ENCODE data around the gene DNM3.
A peak's percentile ranks its signal among the peaks of the same experiment; 100 is the strongest.
"Not testable (repeated sequence)": the region's sequence is repeated elsewhere in the genome, so short reads cannot be mapped to it uniquely, and the experiment has no call there.

The DNM3 gene

GRCh38 chr1:172043900-172044299 is 202.6 kb downstream of the DNM3 start:
- Histone ChIP-seq H3K27me3 (replicated peaks; ENCODE audit: control insufficient read depth, insufficient read depth, low read length) (no peaks in the 10 kb centered on the region), H3K9ac (ENCODE audit: low read length) (no peak overlapping the region), H3K4me3 (ENCODE audit: low read length) (no peak overlapping the region), H3K9me3 (ENCODE audit: control insufficient read depth, low read length) (no peaks in the 10 kb centered on the region), H3K36me3 (ENCODE audit: control insufficient read depth, insufficient read depth, low read length, severe bottlenecking) (no peaks in the 10 kb centered on the region), H3K4me1 (ENCODE audit: control insufficient read depth, insufficient read depth, low read length) (peaks cover 3% of the 10 kb centered on the region)
- no peak for DNase-seq (ENCODE audit: low read depth)

- H3K36me3 ChIP-seq (ENCODE audit: control insufficient read depth, insufficient read depth, low read length, severe bottlenecking), result no peaks in the 10 kb centered on the region
- H3K4me3 ChIP-seq (ENCODE audit: low read length), result no peak overlapping the region
- H3K9me3 ChIP-seq (ENCODE audit: control insufficient read depth, low read length), result no peaks in the 10 kb centered on the region
- H3K4me1 ChIP-seq (ENCODE audit: control insufficient read depth, insufficient read depth, low read length), result peaks cover 5% of the 10 kb centered on the region
- H3K9ac ChIP-seq (ENCODE audit: low read length), result no peak overlapping the region
- H3K27me3 ChIP-seq (replicated peaks; ENCODE audit: control insufficient read depth, insufficient read depth, low read length), result no peaks in the 10 kb centered on the region
- DNase-seq (ENCODE audit: low read depth), result no peak
Observed at GRCh38 chr1:172051898-172052297, 210.6 kb downstream of the DNM3 start.

GRCh38 chr1:172054172-172054571 is 212.9 kb downstream of the DNM3 start:
- Histone ChIP-seq H3K4me1 (ENCODE audit: control insufficient read depth, insufficient read depth, low read length) (peaks cover 5% of the 10 kb centered on the region), H3K36me3 (ENCODE audit: control insufficient read depth, insufficient read depth, low read length, severe bottlenecking) (no peaks in the 10 kb centered on the region), H3K4me3 (ENCODE audit: low read length) (no peak overlapping the region), H3K27me3 (replicated peaks; ENCODE audit: control insufficient read depth, insufficient read depth, low read length) (no peaks in the 10 kb centered on the region), H3K9ac (ENCODE audit: low read length) (no peak overlapping the region), H3K9me3 (ENCODE audit: control insufficient read depth, low read length) (no peaks in the 10 kb centered on the region)
- no peak for DNase-seq (ENCODE audit: low read depth)

- H3K9ac ChIP-seq (ENCODE audit: low read length); H3K4me3 ChIP-seq (ENCODE audit: low read length); H3K9me3 ChIP-seq (ENCODE audit: control insufficient read depth, low read length); DNase-seq (ENCODE audit: low read depth); H3K4me1 ChIP-seq (ENCODE audit: control insufficient read depth, insufficient read depth, low read length); H3K36me3 ChIP-seq (ENCODE audit: control insufficient read depth, insufficient read depth, low read length, severe bottlenecking); H3K27me3 ChIP-seq (replicated peaks; ENCODE audit: control insufficient read depth, insufficient read depth, low read length): not testable (repeated sequence)
Observed at GRCh38 chr1:172055816-172056419, 214.6 kb downstream of the DNM3 start.

- Histone ChIP-seq H3K27me3 (replicated peaks; ENCODE audit: control insufficient read depth, insufficient read depth, low read length) (no peaks in the 10 kb centered on the region), H3K9me3 (ENCODE audit: control insufficient read depth, low read length) (no peaks in the 10 kb centered on the region), H3K4me3 (ENCODE audit: low read length) (no peak overlapping the region), H3K9ac (ENCODE audit: low read length) (no peak overlapping the region), H3K36me3 (ENCODE audit: control insufficient read depth, insufficient read depth, low read length, severe bottlenecking) (no peaks in the 10 kb centered on the region), H3K4me1 (ENCODE audit: control insufficient read depth, insufficient read depth, low read length) (peaks cover 12% of the 10 kb centered on the region)
- no peak for DNase-seq (ENCODE audit: low read depth)
Observed at GRCh38 chr1:172068334-172068733, 227.0 kb downstream of the DNM3 start.

GRCh38 chr1:172069051-172069450 is 227.8 kb downstream of the DNM3 start:
- Histone ChIP-seq H3K9me3 (ENCODE audit: control insufficient read depth, low read length) (no peaks in the 10 kb centered on the region), H3K36me3 (ENCODE audit: control insufficient read depth, insufficient read depth, low read length, severe bottlenecking) (no peaks in the 10 kb centered on the region), H3K9ac (ENCODE audit: low read length) (no peak overlapping the region), H3K4me1 (ENCODE audit: control insufficient read depth, insufficient read depth, low read length) (peaks cover 12% of the 10 kb centered on the region), H3K4me3 (ENCODE audit: low read length) (no peak overlapping the region), H3K27me3 (replicated peaks; ENCODE audit: control insufficient read depth, insufficient read depth, low read length) (no peaks in the 10 kb centered on the region)
- DNase-seq (ENCODE audit: low read depth), result no peak

- Histone ChIP-seq H3K4me1 (ENCODE audit: control insufficient read depth, insufficient read depth, low read length) (peaks cover 12% of the 10 kb centered on the region), H3K27me3 (replicated peaks; ENCODE audit: control insufficient read depth, insufficient read depth, low read length) (no peaks in the 10 kb centered on the region), H3K36me3 (ENCODE audit: control insufficient read depth, insufficient read depth, low read length, severe bottlenecking) (no peaks in the 10 kb centered on the region), H3K9ac (ENCODE audit: low read length) (no peak overlapping the region), H3K9me3 (ENCODE audit: control insufficient read depth, low read length) (no peaks in the 10 kb centered on the region), H3K4me3 (ENCODE audit: low read length) (no peak overlapping the region)
- peak; percentile 21 for DNase-seq (ENCODE audit: low read depth)
Observed at GRCh38 chr1:172069534-172069933, 228.2 kb downstream of the DNM3 start.

GRCh38 chr1:172070055-172070454 is 228.8 kb downstream of the DNM3 start:
- Histone ChIP-seq H3K36me3 (ENCODE audit: control insufficient read depth, insufficient read depth, low read length, severe bottlenecking) (no peaks in the 10 kb centered on the region), H3K9me3 (ENCODE audit: control insufficient read depth, low read length) (no peaks in the 10 kb centered on the region), H3K27me3 (replicated peaks; ENCODE audit: control insufficient read depth, insufficient read depth, low read length) (no peaks in the 10 kb centered on the region), H3K4me3 (ENCODE audit: low read length) (no peak overlapping the region), H3K9ac (ENCODE audit: low read length) (no peak overlapping the region), H3K4me1 (ENCODE audit: control insufficient read depth, insufficient read depth, low read length) (peaks cover 12% of the 10 kb centered on the region)
- no peak for DNase-seq (ENCODE audit: low read depth)

- no peak for DNase-seq (ENCODE audit: low read depth)
- H3K9ac ChIP-seq (ENCODE audit: low read length), result no peak overlapping the region
- peaks cover 12% of the 10 kb centered on the region for H3K4me1 ChIP-seq (ENCODE audit: control insufficient read depth, insufficient read depth, low read length)
- no peak overlapping the region for H3K4me3 ChIP-seq (ENCODE audit: low read length)
- H3K9me3 ChIP-seq (ENCODE audit: control insufficient read depth, low read length), result no peaks in the 10 kb centered on the region
- no peaks in the 10 kb centered on the region for H3K36me3 ChIP-seq (ENCODE audit: control insufficient read depth, insufficient read depth, low read length, severe bottlenecking)
- H3K27me3 ChIP-seq (replicated peaks; ENCODE audit: control insufficient read depth, insufficient read depth, low read length), result no peaks in the 10 kb centered on the region
Observed at GRCh38 chr1:172071746-172072145, 230.4 kb downstream of the DNM3 start.

- not testable (repeated sequence) for H3K27me3 ChIP-seq (replicated peaks; ENCODE audit: control insufficient read depth, insufficient read depth, low read length); H3K9ac ChIP-seq (ENCODE audit: low read length); H3K9me3 ChIP-seq (ENCODE audit: control insufficient read depth, low read length); DNase-seq (ENCODE audit: low read depth); H3K4me1 ChIP-seq (ENCODE audit: control insufficient read depth, insufficient read depth, low read length); H3K36me3 ChIP-seq (ENCODE audit: control insufficient read depth, insufficient read depth, low read length, severe bottlenecking); H3K4me3 ChIP-seq (ENCODE audit: low read length)
Observed at GRCh38 chr1:172079859-172080258, 238.6 kb downstream of the DNM3 start.

GRCh38 chr1:172083191-172083590 is 241.9 kb downstream of the DNM3 start:
- peak; percentile 32 for DNase-seq (ENCODE audit: low read depth)
- no peaks in the 10 kb centered on the region for H3K9me3 ChIP-seq (ENCODE audit: control insufficient read depth, low read length)
- no peaks in the 10 kb centered on the region for H3K27me3 ChIP-seq (replicated peaks; ENCODE audit: control insufficient read depth, insufficient read depth, low read length)
- H3K4me3 ChIP-seq (ENCODE audit: low read length), result no peak overlapping the region
- H3K9ac ChIP-seq (ENCODE audit: low read length), result no peak overlapping the region
- H3K4me1 ChIP-seq (ENCODE audit: control insufficient read depth, insufficient read depth, low read length), result peaks cover 9% of the 10 kb centered on the region
- no peaks in the 10 kb centered on the region for H3K36me3 ChIP-seq (ENCODE audit: control insufficient read depth, insufficient read depth, low read length, severe bottlenecking)

- no peak overlapping the region for H3K9ac ChIP-seq (ENCODE audit: low read length)
- peaks cover 9% of the 10 kb centered on the region for H3K4me1 ChIP-seq (ENCODE audit: control insufficient read depth, insufficient read depth, low read length)
- H3K36me3 ChIP-seq (ENCODE audit: control insufficient read depth, insufficient read depth, low read length, severe bottlenecking), result no peaks in the 10 kb centered on the region
- H3K4me3 ChIP-seq (ENCODE audit: low read length), result no peak overlapping the region
- H3K27me3 ChIP-seq (replicated peaks; ENCODE audit: control insufficient read depth, insufficient read depth, low read length), result no peaks in the 10 kb centered on the region
- DNase-seq (ENCODE audit: low read depth), result peak; percentile 45
- H3K9me3 ChIP-seq (ENCODE audit: control insufficient read depth, low read length), result no peaks in the 10 kb centered on the region
Observed at GRCh38 chr1:172084876-172085275, 243.6 kb downstream of the DNM3 start.

Data from adipocyte (in vitro differentiated cells).